HG03521 (cell line): ENCODE measurements around the gene LCOR.
A peak's percentile ranks its signal among the peaks of the same experiment; 100 is the strongest.

Source experiments
- ATAC-seq: cut with Tn5 transposase; IDR thresholded peaks from one replicate; pipeline ENCODE4 v1.9.1; 2021; ENCODE audit warnings: mild to moderate bottlenecking, moderate library complexity; ENCODE audit not compliant: unreplicated experiment

Gene LCOR

DNA sequence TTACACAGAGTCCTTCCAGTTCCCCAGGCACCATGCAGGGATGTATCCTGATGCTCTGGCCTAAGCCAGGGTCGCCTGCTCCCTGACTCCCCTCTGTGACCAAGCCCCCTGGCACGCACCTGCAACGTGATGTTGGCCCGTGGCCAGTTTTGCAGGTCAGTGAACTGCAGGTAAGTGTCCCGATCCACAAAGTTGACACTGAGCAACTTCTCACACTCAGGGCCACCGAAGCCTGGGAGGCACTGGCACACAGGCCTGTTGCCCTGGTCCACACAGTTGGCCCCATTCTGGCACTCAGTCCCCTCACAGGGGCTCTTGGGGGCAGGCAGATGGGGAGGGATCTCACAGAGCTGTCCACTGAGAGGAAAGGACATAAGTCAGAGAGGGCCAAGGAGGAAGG lies 174.3 kb downstream of the LCOR start:
- no peak for ATAC-seq

GRCh38 chr10:97007417-97007816 lies 175.3 kb downstream of the LCOR start:
- no peak for ATAC-seq

DNA sequence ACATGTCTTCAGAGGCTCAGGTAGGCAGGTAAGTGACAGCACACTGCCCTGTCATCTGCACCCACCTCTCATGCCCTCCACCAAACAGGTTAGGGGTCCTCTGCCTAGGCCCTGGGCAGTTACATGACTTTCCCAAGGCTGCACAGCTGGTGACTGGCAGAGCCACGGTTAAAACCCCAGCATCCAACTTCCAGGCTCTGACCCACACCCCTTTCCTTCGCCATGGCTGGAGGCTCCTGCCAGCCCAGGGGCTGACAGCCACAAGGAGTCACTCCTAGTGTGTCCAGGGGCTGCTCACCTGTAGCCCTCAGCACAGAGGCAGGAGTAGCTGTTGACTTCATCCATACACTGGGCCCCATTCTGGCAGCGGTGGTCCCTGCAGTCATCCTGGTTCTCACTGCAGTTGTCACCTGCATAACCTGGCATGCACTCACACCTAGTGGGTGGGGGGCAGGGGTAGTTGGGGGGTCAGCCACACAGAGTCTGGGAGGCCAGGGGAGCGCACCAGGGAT lies 178.7 kb downstream of the LCOR start:
- ATAC-seq = no peak

DNA sequence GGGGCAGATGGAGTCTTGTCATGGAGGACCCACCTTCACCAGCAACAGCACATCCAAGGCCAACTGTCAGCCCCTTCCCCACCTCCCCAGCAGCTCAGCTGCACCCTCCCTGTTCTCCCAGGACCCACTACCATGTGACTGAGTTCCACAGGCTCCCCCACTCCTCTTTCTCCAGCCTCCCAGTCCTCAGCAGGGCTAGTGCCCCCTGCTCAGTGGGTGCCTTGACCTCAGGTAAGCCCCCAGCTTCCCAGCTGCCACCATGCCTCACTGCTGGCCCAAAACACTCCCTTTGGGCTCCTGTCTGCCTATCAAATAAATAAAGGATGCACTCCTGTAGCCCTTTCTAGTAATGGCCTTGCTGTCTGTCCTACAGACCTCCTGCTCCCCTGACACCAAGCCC lies 179.3 kb downstream of the LCOR start:
- no peak for ATAC-seq

DNA sequence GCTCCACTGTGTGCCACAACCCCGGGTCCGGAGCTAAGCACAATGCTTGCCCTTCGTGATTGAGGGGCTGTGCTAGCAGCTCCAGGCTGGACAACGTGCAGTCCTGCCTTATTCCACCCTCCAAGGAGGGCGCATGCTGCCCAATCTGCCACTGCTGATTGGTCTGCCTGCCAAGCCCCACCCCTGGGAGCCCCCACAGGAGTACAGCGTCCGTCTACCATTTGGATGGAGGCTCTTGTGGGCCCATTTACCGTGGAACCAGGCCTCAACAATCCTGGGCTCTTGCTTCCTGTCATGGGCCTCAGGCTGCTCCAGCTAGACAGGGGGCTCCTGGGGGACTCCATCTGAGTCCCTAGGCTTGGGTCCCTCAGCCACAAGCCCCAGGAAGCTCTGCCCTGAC lies 180.4 kb downstream of the LCOR start:
- ATAC-seq = no peak

GRCh38 chr10:97013568-97013967 lies 181.5 kb downstream of the LCOR start:
- ATAC-seq = no peak

DNA sequence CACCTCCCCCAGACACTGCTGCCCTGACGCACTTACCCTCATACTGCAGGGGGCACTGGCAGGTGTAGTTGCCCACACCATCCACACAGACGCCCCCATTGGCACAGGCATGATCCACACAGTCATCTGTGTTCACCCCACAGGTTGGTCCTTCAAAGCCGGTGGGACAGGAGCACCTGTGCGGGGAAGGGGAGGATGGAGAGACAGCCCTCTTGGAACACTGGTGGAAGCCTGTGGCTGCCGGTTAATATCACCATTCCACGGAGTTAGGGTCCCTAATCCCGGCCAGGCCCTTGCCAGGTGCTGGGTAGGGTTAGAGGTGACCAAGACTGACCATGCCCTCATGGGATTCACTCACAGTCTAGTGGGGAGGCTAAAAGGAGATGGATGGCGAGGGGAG lies 181.9 kb downstream of the LCOR start:
- no peak for ATAC-seq

DNA sequence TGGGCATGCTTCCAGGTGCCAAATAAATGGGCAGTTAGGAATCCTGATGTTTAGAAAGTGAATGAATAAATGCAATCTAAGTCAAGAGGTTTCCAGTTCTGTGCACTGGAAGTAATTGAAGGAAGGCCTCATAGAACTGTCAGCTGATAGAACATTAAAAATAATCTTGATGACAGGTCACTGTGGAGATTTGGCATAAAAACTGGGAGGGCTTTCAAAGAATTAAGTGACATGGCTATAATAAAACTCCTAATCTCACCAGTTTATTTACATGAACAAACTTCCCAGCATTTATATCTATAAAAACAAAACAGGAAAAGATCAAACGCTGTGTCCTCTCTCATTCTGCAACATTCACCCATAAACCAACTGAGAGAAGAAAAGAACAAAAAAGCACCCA lies 183.1 kb downstream of the LCOR start:
- ATAC-seq = no peak

- peak; percentile 60 for ATAC-seq
These were observed 184.8 kb downstream of the LCOR start for GRCh38 chr10:97016728-97017473.

DNA sequence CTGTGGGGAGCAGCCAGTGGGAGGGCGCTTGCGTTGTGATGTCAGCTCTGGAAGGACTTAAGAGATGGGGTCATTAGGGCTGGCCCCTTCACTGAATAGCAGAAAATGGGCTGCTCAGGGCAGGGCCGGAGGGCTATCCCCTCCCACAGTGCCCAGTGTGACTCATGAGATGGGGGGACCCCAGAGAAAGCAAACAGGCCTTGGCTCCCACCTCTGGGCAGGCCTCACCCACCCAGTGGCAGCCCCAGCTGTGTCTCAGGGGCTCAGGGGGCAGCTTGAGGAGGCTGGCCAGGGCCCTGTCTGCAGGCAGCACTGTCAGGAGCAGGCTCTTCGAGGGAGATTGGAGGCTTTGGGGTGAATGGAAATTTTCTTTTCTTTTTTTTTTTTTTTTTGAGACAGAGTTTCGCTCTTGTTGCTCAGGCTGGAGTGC lies 185.4 kb downstream of the LCOR start:
- ATAC-seq = no peak

DNA sequence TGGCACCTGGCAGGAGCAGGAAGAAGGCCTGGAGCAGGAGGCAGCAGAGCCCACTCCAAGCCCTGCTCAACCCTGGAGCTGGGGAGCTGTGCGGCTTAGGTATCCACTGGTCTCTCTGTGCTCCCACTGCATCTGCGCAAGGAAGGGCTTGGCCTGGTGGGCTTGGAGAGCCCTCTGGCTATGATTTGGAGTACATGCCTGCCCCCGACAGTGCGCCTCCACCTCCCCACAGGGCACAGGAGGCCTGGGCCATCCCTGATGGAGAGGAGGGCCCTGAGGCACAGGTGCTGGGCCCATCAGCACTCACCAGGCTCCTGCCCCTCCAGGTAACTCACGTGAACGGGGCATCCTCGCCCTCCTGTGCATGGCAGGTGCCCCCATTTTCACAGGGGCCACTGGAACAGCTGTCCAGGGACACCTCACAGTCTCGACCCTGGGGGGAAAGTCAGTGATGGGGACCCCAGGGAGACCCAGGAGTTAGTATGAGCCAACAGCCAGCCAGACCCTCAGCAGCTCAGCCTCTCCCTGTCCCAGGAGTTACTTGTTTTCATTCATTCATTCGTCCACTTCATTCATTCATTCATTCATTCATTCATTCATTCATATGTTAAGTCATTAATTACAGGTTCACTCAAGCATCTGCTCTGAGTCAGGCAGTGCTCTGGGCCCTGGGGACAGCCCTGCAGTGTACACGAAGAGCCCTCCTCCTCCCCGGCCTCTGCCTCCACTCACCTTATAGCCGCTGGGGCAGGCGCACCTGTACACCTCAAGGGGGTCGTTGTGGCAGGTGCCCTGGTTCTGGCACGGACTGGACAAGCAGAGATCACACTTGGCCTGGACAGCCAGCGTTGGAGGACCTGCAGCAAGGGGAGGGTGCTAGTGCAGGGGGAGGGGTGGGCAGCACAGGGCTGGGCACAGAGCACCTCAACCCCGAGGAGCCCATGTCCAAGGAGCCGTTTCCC lies 186.4 kb downstream of the LCOR start:
- no peak for ATAC-seq

DNA sequence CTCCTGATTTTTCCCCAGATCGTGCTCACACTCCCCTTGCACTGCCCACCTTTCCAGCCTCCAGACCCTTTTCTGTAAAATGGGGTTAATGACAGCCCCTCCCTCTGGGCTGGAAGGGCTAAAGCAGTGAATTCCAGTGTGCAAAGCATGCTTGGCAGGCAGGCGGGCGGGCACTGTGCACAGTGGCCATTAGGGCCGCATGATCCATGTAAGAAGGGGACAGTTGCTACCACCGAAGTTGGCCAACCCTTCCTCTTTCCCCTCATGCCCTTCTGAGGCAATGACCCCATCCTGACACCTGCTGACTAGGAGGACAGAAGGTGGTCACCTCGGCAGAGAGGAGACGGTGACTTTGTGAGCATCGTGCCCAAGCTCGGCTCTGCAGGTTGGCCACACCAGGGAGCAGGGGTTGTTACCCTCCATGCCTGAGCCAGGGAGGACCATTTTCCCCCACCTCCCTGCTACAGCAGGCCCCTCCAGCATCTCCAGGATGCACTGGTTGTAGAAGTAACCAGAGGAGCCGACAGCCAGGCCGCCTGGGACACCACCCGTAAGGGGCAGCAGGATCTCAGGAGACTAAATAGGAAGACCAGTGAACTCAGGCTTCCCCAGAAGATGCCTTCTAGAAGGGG lies 187.2 kb downstream of the LCOR start:
- no peak for ATAC-seq

GRCh38 chr10:97020452-97021400 lies 188.6 kb downstream of the LCOR start:
- no peak for ATAC-seq

DNA sequence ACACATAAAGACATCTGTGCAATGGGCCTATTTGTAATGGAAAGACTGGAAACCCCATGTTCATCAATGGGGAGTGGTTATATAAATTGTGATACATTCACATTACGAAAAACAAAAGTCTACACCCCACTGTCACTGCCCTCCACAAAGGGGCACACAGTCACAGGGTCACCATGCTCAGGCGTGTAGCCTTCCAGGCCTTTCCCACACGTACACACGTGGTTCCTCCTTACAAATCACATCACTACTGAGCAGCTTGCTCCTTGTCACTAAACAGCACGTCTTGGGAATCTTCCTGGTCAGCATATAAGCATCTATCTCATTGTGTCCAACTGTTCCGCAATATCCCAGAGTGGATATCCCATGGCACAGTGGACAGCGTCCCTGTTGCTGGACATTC lies 190.5 kb downstream of the LCOR start:
- ATAC-seq = no peak

- no peak for ATAC-seq
These were observed 191.5 kb downstream of the LCOR start for GRCh38 chr10:97023401-97024167.

- ATAC-seq = no peak
These were observed 192.3 kb downstream of the LCOR start for GRCh38 chr10:97024168-97025073.

GRCh38 chr10:97025613-97026242 lies 193.6 kb downstream of the LCOR start:
- no peak for ATAC-seq
